Heart right ventricle (tissue), 16 donors: Measurements from ENCODE around the gene ARHGAP42. TPM values are rescaled to one million over a fixed set of nuclear protein-coding genes. Genes with fewer than 3 reads are reported as not detected.

ENCODE experiments used
- ATAC-seq, 8 donors: fragments of 200-7000 bp; cut with Tn5 transposase; one replicate each; pipeline ENCODE4 v1.9.1; 2020; ENCODE audit warnings: mild to moderate bottlenecking in 8 of 8, moderate library complexity in 8 of 8, moderate number of reproducible peaks in 1 of 8
- DNase-seq, 2 donors: peaks; one replicate each; pipeline ENCODE4 v3.0.0-alpha.2; 2020
- H3K27ac ChIP-seq, 10 donors: fragments of 200-600 bp; sonication (generic) in 2 of 10; one replicate each; pipeline versions ENCODE4 v1.5.0 to v1.8.0; 2020 to 2022; ENCODE audit warnings: mild to moderate bottlenecking in 3 of 10
- H3K27me3 ChIP-seq, 7 donors: fragments of 200-600 bp; one replicate each; pipeline ENCODE4 v1.8.0; 2021 to 2022; ENCODE audit warnings: mild to moderate bottlenecking in 2 of 7
- H3K36me3 ChIP-seq, 9 donors: fragments of 200-600 bp; sonication (generic) in 1 of 9; one replicate each; pipeline versions ENCODE4 v1.5.0 to v1.8.0; 2020 to 2022; ENCODE audit warnings: mild to moderate bottlenecking in 2 of 9
- H3K4me1 ChIP-seq, 9 donors: fragments of 200-600 bp; sonication (generic) in 1 of 9; one replicate each; pipeline versions ENCODE4 v1.5.0 to v1.8.0; 2020 to 2022; ENCODE audit warnings: mild to moderate bottlenecking in 4 of 9
- H3K4me3 ChIP-seq, 10 donors: fragments of 200-600 bp; sonication (generic) in 2 of 10; one replicate each; pipeline versions ENCODE4 v1.5.0 to v1.8.0; 2020 to 2022; ENCODE audit warnings: mild to moderate bottlenecking in 7 of 10, moderate library complexity in 2 of 10
- H3K9me3 ChIP-seq, 11 donors: fragments of 200-600 bp in 10 of 11; sonication (generic) in 2 of 11; one replicate each; pipeline versions ENCODE4 v1.5.0 to v1.8.0; 2013 to 2022; ENCODE audit warnings: mild to moderate bottlenecking in 2 of 11, control low read depth in 1 of 11, moderate library complexity in 1 of 11
- WGBS, 2 donors: extraction: QIAGEN DNeasy Blood & Tissue Kit; methylation state at CpG; one replicate each; pipeline ENCODE4 v1.1.7; 2013; ENCODE audit warnings: inconsistent platforms in 1 of 2; 5-methylcytosine and 5-hydroxymethylcytosine counted together
- intact Hi-C, 10 donors: fragments of 100-400 bp; cut with DNase I; formaldehyde crosslinking; loops; one replicate each; pipeline versions ENCODE4 v1.11.1 to v1.14.2; 2022
- polyA plus RNA-seq, 2 donors: library from polyadenylated mRNA; stranded (reverse); fragments of 200-250 nt; gene quantifications; one replicate each; pipeline ENCODE4 v1.2.3, GENCODE V29; 2013
- total RNA-seq, 10 donors: library from RNA; stranded (reverse); fragmentation: NEBNext Ultra II Directional in 3 of 10; extraction: Animal tissue kit (Norgen Biotek cat#: 25700) in 3 of 10; gene quantifications; one replicate each; pipeline versions ENCODE4 v1.2.1 to v1.2.4, GENCODE V29; 2021 to 2023
- TF ChIP-seq, protein P1 (sequence below), 9 donors: fragments of 200-600 bp; sonication (generic) in 2 of 9; IDR thresholded peaks; one replicate each; pipeline versions ENCODE4 v1.5.0 to v1.8.0; 2021 to 2022; ENCODE audit warnings: antibody characterized with exemption in 9 of 9, mild to moderate bottlenecking in 5 of 9, moderate library complexity in 1 of 9
- donor health status: Arrhythmogenic right ventricular cardiomyopathy.
- donor health status: ischemic (EF 13 %, LVEDD 7.1; RV severe dilation, severe dysfunction).
- donor health status: healthy with polysubstance abuse.
- donor health status: DM: no; HTN: yes; CAD: no.
- donor health status: DM: no; HTN: no; CAD: no.
- donor health status: ischemic (EF 25% LVEDD 6.9; RV normal size, moderate dysfunction).
- donor health status: ischemic (EF 25% LVEDD 5.7; RV mildly dilated, moderate dysfunction).
- donor health status: healthy.
- donor health status: DM: yes; HTN: yes; CAD: no.
- donor health status: Ischemic cardiomyopathy.
- donor health status: ischemic (EF 35%, LVEDD 5.7; RV mildly dilated, moderate dysfunction).
- donor health status: nonischemic (EF 11% LVEDD 7.7; RV severe dilation, severe dysfunction).
- donor health status: DM: yes; HTN: yes; CAD: no.
- donor health status: PGD.
- donor health status: ischemic (EF 29% LVEDD 5.4; RV normal size, mild dysfunction).
- donor health status: nonischemic (EF 23%, LVEDD 6.1; RV moderate dilation, normal function).

Gene ARHGAP42
- total and polyA plus RNA-seq, 12 donors = 3.9 to 13.1 (median 8.8) TPM

DNA sequence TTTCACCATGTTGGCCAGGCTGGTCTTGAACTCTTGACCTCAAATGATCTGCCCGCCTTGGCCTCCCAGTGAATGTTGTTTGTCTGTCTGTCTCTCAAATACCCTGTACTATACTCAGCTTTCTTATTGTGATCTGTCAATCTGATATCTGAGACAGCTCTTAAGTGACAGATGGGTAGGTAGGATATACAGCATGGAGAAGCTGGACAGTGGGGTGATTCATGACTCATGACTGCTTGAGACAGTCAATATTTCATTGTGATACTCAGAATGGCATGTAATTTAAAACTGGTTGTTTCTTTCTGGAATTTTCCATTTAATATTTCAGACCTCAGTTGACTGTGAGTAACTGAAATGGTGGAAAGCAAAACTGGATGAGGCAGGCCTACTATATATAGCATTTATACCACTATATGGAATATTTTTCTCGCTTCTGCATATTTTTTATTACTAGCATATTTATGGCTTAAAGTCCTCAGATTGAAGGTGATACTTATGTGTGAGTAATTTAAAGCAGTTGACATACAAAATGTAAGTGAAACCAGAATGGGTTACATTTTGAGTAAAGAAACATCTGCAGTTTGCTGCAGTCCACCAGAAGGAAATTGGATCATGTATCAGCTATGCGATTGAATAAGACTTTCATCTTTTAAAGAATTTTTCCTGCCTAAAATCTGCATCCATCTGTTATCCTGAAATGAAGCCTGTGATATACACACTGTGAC lies 22.3 kb downstream of the ARHGAP42 start:
- TF ChIP-seq, protein P1, sequence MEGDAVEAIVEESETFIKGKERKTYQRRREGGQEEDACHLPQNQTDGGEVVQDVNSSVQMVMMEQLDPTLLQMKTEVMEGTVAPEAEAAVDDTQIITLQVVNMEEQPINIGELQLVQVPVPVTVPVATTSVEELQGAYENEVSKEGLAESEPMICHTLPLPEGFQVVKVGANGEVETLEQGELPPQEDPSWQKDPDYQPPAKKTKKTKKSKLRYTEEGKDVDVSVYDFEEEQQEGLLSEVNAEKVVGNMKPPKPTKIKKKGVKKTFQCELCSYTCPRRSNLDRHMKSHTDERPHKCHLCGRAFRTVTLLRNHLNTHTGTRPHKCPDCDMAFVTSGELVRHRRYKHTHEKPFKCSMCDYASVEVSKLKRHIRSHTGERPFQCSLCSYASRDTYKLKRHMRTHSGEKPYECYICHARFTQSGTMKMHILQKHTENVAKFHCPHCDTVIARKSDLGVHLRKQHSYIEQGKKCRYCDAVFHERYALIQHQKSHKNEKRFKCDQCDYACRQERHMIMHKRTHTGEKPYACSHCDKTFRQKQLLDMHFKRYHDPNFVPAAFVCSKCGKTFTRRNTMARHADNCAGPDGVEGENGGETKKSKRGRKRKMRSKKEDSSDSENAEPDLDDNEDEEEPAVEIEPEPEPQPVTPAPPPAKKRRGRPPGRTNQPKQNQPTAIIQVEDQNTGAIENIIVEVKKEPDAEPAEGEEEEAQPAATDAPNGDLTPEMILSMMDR (IDR thresholded peaks at IDR 0.05) = no peak
- H3K27me3 ChIP-seq = no peaks in the 10 kb centered on the region
- DNase-seq (no peak), ATAC-seq (no peak)
- 69 to 76% methylated on average over 3 of the region's 3 CpGs for WGBS, 2 donors
- intact Hi-C loops = no loop called here
- no peaks in the 10 kb centered on the region for H3K9me3 ChIP-seq
- peak overlapping the region in 2 of 10 donors; percentile 11 to 33 for H3K27ac ChIP-seq
- no peak overlapping the region for H3K4me3 ChIP-seq
- no peaks in the 10 kb centered on the region for H3K36me3 ChIP-seq
- peaks cover 0 to 24% (median 5%) of the 10 kb centered on the region in 9 donors for H3K4me1 ChIP-seq

DNA sequence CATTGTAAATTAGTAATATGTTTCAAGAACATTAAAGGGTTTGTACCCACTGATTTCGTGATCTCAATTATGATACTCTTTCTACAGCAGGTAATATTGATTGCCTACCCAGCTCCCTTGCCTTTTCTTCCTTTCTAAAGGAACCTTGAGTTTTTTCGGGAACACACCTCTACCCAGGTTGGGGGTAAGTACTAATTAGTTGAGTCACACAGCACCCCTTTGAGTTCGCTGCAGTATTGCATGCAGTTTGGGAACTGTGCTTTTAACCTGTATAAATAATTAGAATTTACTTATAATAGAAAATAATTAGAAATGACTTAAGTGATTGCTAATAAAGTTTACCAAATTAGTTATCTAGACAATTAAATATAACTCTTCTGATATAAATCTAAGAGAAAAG lies 24.9 kb downstream of the ARHGAP42 start:
- TF ChIP-seq, protein P1 (IDR thresholded peaks at IDR 0.05) = no peak
- no peak overlapping the region for H3K27ac ChIP-seq
- intact Hi-C loops = no loop called here
- DNase-seq (no peak), ATAC-seq (no peak)
- H3K4me1 ChIP-seq = peaks cover 0 to 37% (median 13%) of the 10 kb centered on the region in 9 donors
- no peaks in the 10 kb centered on the region for H3K36me3 ChIP-seq
- WGBS, 2 donors = 83 to 95% methylated on average over 3 of the region's 3 CpGs
- no peak overlapping the region for H3K4me3 ChIP-seq
- no peaks in the 10 kb centered on the region for H3K27me3 ChIP-seq
- no peaks in the 10 kb centered on the region for H3K9me3 ChIP-seq

DNA sequence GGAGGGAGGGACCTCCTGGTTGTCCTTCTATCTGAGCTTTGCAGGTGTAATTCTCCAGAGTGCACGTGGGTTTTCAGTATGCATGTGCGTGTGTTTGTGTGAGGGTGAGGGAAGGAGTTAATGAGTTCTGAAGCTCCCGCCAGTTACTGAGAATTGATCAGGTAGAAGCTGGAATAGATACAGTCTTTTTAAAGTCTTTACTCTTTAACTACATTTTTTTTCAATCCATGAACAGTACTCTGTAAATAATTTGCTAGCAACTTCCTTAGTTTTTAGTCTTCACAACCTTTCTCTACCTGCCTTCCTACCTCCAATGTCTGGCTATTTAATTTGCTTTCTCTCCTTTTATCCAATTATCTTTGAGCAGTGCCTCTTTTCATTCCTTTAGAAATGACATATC lies 25.5 kb downstream of the ARHGAP42 start:
- 83 to 88% methylated on average over 3 of the region's 3 CpGs for WGBS, 2 donors
- ATAC-seq = no peak

DNA sequence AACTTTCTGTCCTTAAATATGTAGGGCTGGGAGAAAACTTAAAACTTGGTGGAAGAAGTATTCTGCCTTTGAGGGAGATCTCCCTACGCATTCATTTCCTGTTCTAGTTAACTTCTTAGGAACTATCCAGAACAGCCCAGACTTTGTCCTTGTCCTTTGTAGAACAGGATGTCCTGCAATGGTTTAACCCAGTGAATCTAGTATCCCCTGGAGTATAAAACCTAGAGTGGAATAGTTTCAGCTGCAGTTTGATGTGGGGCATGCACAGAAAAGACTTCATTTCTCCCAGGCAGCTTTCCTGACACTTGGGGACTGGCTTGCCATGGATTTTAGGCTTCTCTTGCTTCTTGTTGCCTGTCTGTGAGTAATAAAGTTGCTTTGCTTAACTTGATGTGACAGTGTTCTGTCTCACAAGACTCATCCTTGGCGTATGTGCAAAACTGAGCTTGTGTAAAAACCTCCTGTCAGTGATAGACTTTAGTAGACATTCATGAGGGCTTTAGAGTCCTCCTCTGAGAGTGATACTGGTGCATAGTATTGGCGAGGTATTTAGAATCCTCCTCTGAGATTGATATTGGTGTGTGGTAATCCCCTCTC lies 28.2 kb downstream of the ARHGAP42 start:
- intact Hi-C loops = no loop called here
- DNase-seq (no peak), ATAC-seq (peak; percentile 39 to 84 (median 66))
- 72 to 81% methylated on average over 3 of the region's 3 CpGs for WGBS, 2 donors
- no peaks in the 10 kb centered on the region for H3K36me3 ChIP-seq
- H3K9me3 ChIP-seq = no peaks in the 10 kb centered on the region
- peak overlapping the region in 2 of 10 donors; percentile 12 to 14 for H3K4me3 ChIP-seq
- H3K4me1 ChIP-seq = peaks cover 0 to 43% (median 26%) of the 10 kb centered on the region in 9 donors
- TF ChIP-seq, protein P1 (IDR thresholded peaks at IDR 0.05) = no peak
- H3K27ac ChIP-seq = peak overlapping the region in 6 of 10 donors; percentile 3 to 69 (median 25)
- no peaks in the 10 kb centered on the region for H3K27me3 ChIP-seq

More for the DNA sequence above, 25.5 kb downstream of the ARHGAP42 start:
- Histone ChIP-seq H3K36me3 (no peaks in the 10 kb centered on the region), H3K4me3 (no peak overlapping the region), H3K4me1 (peaks cover 0 to 39% (median 13%) of the 10 kb centered on the region in 9 donors), H3K27me3 (no peaks in the 10 kb centered on the region), H3K9me3 (no peaks in the 10 kb centered on the region), H3K27ac (no peak overlapping the region)
- intact Hi-C loops = no loop called here
- TF ChIP-seq, protein P1 (IDR thresholded peaks at IDR 0.05) = no peak
- DNase-seq = no peak
